ENCODE data around the gene CD14.
"Not testable (repeated sequence)": the region's sequence is repeated elsewhere in the genome, so short reads cannot be mapped to it uniquely, and the experiment has no call there.

The CD14 gene

GRCh38 chr5:140596321-140596741 lies 36.6 kb downstream of the CD14 start:
- peaks cover 17% of the 10 kb centered on the region for H3K27me3 Mint-ChIP-seq
- H3K27ac Mint-ChIP-seq = no peak overlapping the region
- no peak for DNase-seq
- CTCF ChIA-PET = no interaction called here
- H3K4me1 Mint-ChIP-seq = no peaks in the 10 kb centered on the region
- no peak overlapping the region for H3K4me3 Mint-ChIP-seq
- no peaks in the 10 kb centered on the region for H3K36me3 Mint-ChIP-seq
- no peaks in the 10 kb centered on the region for H3K9me3 Mint-ChIP-seq

- no peak for DNase-seq
- Mint-ChIP-seq H3K36me3 (no peaks in the 10 kb centered on the region), H3K27me3 (peaks cover 21% of the 10 kb centered on the region), H3K4me3 (no peak overlapping the region), H3K9me3 (no peaks in the 10 kb centered on the region), H3K27ac (no peak overlapping the region), H3K4me1 (no peaks in the 10 kb centered on the region)
- CTCF ChIA-PET = no interaction called here
Observed at GRCh38 chr5:140595538-140596300, 37.3 kb downstream of the CD14 start.

- CTCF ChIA-PET = no interaction called here
- Mint-ChIP-seq H3K27me3 (peaks cover 21% of the 10 kb centered on the region), H3K27ac (no peak overlapping the region), H3K4me3 (no peak overlapping the region), H3K4me1 (no peaks in the 10 kb centered on the region), H3K36me3 (no peaks in the 10 kb centered on the region), H3K9me3 (no peaks in the 10 kb centered on the region)
- no peak for DNase-seq
Observed at GRCh38 chr5:140594169-140594568, 38.8 kb downstream of the CD14 start.

GRCh38 chr5:140593070-140593469 lies 39.9 kb downstream of the CD14 start:
- H3K4me3 Mint-ChIP-seq, DNase-seq, H3K9me3 Mint-ChIP-seq, H3K36me3 Mint-ChIP-seq, CTCF ChIA-PET, H3K27ac Mint-ChIP-seq, H3K4me1 Mint-ChIP-seq: not testable (repeated sequence)
- H3K27me3 Mint-ChIP-seq = peaks cover 16% of the 10 kb centered on the region

GRCh38 chr5:140591747-140592372 lies 41.1 kb downstream of the CD14 start:
- no peaks in the 10 kb centered on the region for H3K4me1 Mint-ChIP-seq
- CTCF ChIA-PET = no interaction called here
- no peak overlapping the region for H3K4me3 Mint-ChIP-seq
- H3K9me3 Mint-ChIP-seq = no peaks in the 10 kb centered on the region
- no peak for DNase-seq
- H3K27ac Mint-ChIP-seq = no peak overlapping the region
- no peaks in the 10 kb centered on the region for H3K36me3 Mint-ChIP-seq
- H3K27me3 Mint-ChIP-seq = peaks cover 16% of the 10 kb centered on the region

- peaks cover 11% of the 10 kb centered on the region for H3K27me3 Mint-ChIP-seq
- DNase-seq = no peak
- H3K27ac Mint-ChIP-seq = no peak overlapping the region
- H3K4me1 Mint-ChIP-seq = no peaks in the 10 kb centered on the region
- H3K4me3 Mint-ChIP-seq = no peak overlapping the region
- CTCF ChIA-PET = no interaction called here
- H3K9me3 Mint-ChIP-seq = no peaks in the 10 kb centered on the region
- H3K36me3 Mint-ChIP-seq = no peaks in the 10 kb centered on the region
Observed at GRCh38 chr5:140590861-140591260, 42.1 kb downstream of the CD14 start.

GRCh38 chr5:140588311-140589070 lies 44.5 kb downstream of the CD14 start:
- Mint-ChIP-seq H3K27ac (no peak overlapping the region), H3K4me1 (no peaks in the 10 kb centered on the region), H3K9me3 (no peaks in the 10 kb centered on the region), H3K27me3 (peaks cover 11% of the 10 kb centered on the region), H3K36me3 (no peaks in the 10 kb centered on the region), H3K4me3 (no peak overlapping the region)
- no peak for DNase-seq
- CTCF ChIA-PET = interaction anchor here (1.4 kb wide), 1 partner anchor 10 kb away, joined by 3 read pairs; no protein-coding TSS in a partner anchor

- Mint-ChIP-seq H3K27me3 (peaks cover 21% of the 10 kb centered on the region), H3K9me3 (no peaks in the 10 kb centered on the region), H3K27ac (no peak overlapping the region), H3K4me1 (no peaks in the 10 kb centered on the region), H3K36me3 (no peaks in the 10 kb centered on the region), H3K4me3 (no peak overlapping the region)
- CTCF ChIA-PET = no interaction called here
- no peak for DNase-seq
Observed at GRCh38 chr5:140587495-140587894, 45.5 kb downstream of the CD14 start.

All from activated naive CD4-positive, alpha-beta T cell treated with anti-CD3 and anti-CD28 coated beads, Interleukin-2, amount 10 ng/mL, durations not matched to agents 7 days and 5 days (primary cell).